Activated effector memory CD4-positive, alpha-beta T cell treated with anti-CD3 and anti-CD28 coated beads, Interleukin-2, amount 50 U/mL, for 16 hours (primary cell): ENCODE data around the gene TNKS2.
"Not testable (repeated sequence)": the region's sequence is repeated elsewhere in the genome, so short reads cannot be mapped to it uniquely, and the experiment has no call there.

Experiments
- DNase-seq: peaks from one replicate; pipeline ENCODE4 v3.0.0-alpha.2; 2020

The TNKS2 gene

GRCh38 chr10:91879515-91880170, 81.4 kb downstream of the TNKS2 start:
- DNase-seq: no peak

DNA sequence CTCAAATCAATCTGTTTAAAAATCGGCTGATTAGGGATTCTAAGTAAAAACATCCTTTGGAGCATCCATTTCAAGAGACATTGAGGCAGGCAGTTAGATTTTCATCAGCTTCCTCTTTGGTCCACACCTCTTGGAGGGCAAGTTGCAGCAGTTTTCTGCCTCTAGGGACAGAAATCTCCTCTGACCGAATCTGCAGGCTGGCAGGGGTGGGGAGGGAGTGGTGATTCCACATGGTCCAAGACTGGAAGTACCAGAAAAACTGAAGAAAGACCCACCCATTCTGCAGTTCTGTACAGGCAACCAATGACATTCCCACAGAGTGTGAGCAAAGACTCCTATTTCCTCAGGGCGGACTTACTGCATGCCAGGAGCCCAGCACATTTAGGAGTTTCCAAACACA, 82.1 kb downstream of the TNKS2 start:
- no peak for DNase-seq

GRCh38 chr10:91883549-91884444, 85.6 kb downstream of the TNKS2 start:
- no peak for DNase-seq

DNA sequence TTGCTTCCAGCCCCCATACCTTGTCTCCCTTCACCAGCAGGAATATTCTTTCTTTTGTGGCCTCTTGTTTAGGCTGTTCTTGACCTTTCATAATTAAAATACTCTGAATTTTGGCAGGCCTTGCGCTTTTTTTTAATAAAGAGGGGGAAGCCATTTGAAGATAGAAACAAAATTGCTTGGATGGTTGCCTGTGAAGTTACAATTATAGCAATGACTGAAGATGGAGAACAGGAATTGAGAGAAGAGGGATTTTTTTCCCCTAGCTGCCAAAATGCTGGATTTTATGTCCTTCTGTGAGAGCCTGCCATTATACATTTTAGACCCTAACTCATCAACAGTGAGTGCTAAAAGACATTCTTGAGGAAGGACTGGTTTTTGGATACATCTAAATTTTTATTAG, 86.3 kb downstream of the TNKS2 start:
- DNase-seq: no peak

DNA sequence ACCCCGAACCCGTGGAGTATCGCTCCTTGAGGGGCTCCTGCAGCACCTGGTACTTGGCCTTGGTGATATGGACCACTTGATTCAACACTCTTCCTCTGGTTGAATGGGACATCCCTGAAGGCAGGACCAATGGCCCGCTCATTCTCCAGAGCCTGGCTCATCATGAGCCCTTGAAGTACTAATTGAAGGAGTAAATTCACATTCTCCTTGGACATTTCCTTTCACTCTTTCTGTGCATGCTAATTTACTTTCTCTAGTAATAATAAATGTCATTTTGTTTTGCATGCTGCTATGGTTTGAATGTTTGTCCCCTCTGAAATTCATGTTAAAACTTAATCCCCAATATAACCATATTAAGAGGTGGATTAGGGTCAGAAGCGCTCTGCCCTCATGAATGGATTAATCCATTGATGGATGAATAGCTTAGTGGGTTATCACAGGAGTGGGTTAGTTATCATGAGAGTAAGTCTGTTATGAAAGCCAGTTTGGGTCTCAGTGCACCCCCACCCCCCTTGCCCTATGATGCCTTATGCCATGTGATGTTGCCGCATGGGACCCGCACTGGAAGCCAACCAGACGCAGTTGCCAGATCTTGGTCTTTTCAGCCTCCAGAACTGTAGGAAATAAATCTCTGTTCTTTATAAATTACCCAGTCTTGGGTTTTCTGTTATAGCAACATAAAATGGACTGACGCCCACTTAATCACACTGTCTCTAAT, 87.3 kb downstream of the TNKS2 start:
- no peak for DNase-seq

DNA sequence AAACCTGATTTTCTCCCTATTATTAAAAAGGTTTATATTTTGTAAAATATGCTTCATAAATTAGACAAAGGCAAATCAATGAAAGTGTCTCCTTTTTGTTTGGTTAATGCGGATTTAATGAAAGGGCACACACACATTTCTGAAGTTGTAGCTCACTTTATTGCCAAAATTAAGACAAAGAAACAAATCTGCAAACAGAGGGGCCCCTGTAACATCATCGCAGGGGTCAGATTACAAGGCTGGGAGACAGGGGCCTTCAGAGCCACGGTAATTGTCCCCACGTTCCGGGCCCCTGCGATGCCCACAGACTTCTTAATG, 88.7 kb downstream of the TNKS2 start:
- DNase-seq: no peak

DNA sequence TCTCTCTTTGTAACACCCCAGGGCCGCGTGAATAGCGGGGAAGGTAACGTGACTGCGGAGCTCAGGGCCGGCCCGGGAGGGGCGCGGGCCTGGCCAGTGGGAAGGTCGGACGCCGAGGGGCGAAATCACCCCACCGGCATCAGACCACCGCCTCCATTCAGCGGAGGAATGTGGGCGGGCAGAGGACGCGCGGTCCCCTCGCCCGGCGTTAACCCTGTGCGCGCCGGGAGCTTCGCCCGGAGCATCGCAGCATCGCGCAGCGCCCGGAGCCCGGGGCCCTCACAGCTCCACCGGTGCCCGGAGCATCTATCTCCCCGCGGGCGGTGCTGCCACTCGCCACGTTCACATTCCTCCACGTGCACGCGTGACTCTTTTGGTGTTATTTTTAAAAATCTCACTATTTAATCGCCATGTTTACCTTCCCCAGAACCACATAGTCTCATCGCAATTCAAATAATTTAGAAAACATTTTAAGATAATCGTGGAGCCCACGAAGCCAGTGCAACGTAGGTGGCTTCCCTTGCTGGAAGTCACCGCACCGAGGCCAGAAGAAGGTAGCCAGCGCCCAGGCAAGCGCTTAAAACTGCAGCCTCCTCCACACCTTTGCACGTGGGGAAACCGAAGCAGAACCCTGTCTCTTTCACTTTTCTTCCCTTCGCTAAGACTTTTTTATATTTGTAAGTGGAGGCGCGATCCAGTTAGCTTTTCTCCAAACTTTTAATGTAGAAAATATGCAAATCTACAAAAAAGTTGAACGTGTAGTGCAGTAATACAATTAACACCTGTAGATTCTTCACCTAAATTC, 89.2 kb downstream of the TNKS2 start:
- peak; percentile 70 for DNase-seq

DNA sequence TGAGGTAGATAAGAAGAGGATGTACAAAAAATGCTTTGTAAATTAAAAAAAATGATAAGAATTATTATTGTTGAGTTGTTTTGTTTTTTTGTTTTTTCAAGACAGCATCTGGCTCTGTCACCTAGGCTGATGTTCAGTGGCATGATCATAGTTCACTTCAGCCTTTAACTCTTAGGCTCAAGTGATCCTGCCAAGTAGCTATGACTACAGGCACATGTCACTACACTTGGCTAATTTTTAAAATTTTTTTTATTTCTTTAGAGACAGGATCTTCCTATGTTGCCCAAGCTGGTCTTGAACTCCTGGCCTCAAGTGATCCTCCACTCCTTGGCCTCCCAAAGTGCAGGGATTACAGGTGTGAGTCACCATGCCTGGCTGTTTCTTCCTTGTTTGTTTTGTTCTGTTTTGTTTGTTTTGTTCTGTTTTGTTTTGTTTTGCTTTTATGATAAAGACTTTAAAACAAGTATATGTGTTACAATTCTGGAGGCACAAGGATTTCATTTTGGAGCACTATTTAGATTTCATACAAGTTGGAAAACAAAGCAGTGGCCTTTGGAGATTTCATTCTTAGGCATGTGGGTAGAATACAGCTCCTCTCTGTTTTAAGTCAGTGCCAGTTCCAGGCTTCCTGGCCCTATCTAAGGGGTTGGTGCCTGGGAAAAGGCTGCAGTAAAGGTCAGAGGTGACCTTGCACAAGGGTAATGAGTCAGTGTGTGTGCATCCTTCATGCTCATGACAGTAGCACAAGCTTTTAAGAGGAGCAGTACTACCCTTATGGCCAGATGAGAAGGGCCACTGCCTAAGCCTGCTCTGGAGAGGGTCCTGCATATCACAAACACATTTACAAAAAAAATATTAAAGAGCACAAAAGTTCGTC, 93.1 kb downstream of the TNKS2 start:
- DNase-seq: no peak

DNA sequence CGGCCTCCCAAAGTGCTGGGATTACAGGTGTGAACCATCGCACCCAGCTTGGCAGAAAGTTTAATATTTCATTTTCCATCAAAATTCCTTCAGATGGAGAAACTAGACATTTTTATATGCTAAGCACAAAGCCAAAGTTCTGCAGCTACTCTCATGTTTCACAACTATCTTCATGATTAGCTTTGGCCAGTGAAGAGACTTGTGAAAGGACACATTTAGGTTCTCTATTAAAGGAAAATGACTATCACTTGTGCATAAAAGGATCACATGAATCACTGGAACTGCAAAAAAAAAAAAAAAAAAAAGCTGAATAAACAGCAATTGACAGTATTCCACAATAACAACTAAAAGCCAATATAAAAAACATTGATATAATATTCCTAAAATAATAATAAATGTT, 94.8 kb downstream of the TNKS2 start:
- DNase-seq: no peak

GRCh38 chr10:91894261-91894685, 96.0 kb downstream of the TNKS2 start:
- DNase-seq: not testable (repeated sequence)

GRCh38 chr10:91896212-91896756, 98.1 kb downstream of the TNKS2 start:
- DNase-seq: no peak

DNA sequence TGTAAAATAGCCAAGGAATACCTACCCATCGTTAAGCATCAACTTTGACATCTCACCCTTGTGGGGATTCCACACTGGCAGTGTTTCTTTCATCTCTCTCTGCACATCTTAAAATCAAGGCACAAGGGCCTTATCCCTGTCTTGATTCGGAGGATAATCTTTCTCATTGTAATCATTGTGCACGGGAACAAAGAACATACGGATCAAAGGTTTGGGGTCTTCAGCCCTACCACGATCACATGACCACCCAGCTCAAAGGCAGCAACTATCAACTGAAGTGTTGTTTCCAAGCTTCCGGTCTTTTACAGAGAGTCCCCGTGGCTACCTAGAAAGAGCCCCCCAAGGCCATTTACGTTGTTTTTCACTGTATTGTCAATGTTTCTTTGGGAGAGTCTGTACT, 99.2 kb downstream of the TNKS2 start:
- no peak for DNase-seq

DNA sequence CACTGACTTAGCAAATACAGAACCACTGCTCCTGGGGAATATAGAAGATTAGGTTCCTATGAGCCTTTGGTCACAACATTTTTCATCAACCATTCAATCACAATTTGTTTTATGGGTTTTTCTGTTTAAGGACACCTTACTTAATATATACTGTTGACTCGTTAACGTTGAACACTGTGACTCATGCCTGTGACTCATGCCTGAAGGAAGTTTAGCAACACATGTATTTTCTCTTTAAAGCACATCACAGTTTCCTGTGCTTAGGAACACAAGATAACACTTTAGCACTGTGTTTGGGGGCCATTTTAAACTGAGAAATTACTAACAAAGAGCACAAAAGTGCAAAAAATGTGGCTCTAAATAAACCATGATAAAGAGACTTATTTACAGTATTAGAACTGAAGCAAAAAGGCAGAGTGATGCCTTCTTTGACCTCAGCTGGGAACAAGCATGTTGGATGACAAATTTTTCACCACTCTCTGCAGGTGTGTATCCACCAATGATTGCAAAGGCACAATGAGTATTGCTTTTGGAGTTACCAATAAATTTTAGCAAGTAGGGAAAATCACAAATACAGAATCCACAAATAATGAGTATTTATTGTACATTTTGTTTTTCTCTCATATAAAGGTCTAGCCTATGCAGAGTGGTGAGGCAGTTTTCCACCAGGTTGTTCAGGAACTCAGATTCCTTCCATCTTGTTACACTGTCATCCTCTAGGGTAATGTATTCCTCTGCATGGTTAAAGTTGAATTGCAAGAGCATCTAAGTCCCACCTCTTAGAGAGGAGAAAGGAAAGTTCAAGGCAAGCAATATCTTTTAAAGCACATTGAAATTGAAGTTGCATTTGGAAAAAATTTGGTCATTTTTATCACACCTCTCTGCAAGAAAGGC, 103.8 kb downstream of the TNKS2 start:
- DNase-seq: peak; percentile 68

DNA sequence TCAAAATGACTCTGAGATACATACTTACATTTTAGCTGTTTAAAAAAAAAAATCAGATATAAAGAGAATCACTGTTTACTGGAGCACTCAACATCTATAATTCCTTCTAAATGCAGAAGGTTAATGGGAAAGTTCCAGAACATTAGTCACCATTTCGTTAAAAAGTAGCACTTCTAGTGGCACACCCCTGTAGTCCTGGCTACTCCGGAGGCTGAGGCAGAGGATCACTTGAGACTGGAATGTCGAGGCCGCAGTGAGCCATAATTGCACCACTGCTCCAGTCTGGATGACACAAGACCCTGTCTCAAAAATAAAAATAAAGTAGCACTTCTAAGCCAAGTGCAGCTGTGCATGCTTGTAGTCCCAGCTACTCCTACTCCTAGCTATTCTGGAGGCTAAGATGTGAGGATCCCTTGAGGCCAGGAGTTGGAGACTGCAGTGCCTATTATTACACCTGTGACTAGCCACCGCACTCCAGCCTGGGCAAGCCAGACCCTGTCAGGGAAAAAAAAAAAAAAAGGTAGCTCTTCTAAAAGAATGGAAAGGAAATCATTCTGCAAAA, 108.9 kb downstream of the TNKS2 start:
- DNase-seq: no peak

GRCh38 chr10:91907914-91908336, 109.7 kb downstream of the TNKS2 start:
- no peak for DNase-seq

DNA sequence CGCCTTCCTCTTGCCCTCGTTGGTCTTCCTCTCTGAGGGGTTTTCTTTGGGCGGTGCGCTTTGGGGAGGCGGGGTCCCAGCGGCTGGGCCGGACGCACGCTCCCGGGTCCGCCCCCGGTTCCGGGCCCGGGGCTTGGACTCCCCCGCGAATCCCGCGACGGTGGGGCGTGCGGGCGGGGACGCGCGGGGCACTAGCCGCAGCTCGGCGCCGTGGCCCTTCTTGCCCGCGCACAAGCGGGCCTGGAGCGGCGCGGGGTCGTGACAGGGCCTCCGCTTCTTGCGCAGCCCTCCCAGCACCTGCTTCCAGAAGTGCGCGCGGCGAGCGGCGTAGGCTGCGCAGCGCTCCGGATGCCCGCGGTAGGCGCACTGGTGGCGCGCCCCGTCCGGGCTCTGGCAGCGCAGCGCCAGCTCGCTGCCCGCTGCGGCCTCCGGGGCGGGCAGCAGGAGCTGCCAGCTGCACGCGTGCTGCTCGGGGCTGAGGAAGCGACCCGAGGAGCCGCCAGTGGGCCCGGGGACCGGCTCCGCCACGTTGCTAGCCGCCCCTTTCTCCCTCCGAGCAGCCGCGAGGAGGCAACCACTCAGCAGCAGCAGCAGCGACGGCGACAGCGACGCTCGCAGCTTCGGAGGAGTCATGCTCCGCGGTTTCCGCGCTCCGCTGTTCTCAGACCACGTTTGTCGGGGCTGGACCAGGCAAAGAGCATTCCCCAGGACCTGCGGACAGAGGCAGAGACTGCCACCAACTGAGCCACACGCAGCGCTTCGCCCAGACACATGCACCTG, 110.3 kb downstream of the TNKS2 start:
- DNase-seq: peak; percentile 88

DNA sequence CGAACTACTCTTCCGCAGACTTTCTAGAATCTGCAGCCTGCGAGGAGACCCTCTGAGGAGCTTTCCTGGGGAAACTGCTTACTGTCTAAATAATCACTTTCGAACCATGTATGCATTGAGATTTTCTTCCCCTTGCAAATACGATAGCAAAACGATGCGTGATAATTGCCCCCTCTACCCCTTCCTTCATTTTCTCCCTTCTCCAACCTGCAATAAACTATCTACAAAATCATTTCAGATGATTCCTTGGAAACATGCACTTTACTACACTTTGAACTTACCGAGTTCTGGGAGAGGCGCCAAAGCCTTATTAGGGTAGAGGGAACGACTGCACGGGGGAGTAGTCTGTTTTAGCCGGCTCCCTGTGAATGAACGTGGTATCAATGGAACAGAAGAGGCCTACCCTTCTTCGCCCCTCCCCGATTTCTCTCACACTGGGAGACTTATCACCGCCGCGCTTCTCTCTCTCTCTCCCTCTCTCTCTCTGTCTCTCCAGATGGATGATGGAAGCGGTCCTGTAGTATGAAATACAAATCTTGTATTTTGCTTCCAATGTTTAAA, 111.0 kb downstream of the TNKS2 start, which contains the start of gene FGFBP3:
Gene FGFBP3, minus strand, starts transcription at position 370 of the 561 bp plus-strand sequence. CDS start 517 bp downstream, outside the sequence.
- DNase-seq: peak; percentile 72

DNA sequence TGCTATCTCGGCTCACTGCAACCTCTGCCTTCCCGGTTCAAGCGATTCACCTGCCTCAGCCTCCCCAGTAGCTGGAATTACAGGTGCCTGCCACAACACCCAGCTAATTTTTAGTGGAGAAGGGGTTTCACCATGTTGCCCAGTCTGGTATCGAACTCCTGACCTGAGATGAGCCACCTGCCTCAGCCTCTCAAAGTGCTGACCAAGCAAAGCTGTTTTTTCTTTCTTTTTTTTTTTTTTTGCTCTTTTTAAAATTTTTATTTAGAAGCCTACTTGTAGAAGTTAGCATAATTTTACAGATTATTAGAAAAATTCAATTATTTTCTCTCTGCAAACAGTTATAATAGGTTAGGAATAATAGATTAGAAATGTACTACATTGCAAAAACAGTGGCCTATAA, 112.2 kb downstream of the TNKS2 start:
- no peak for DNase-seq
